CD14-positive monocyte (primary cell): Measurements from ENCODE around the gene MYO16. TPM values are rescaled to one million over a fixed set of nuclear protein-coding genes. Genes with fewer than 3 reads are reported as not detected.

Experiments used
- DNase-seq, 3 donors: peaks; one replicate each; pipeline ENCODE4 v3.0.0-alpha.2; 2011 to 2022
- H2AFZ ChIP-seq: 2 replicates; pipeline ENCODE4 v1.6.0; 2012; ENCODE audit warnings: mild to moderate bottlenecking, low read depth, low read length, inconsistent platforms; ENCODE audit not compliant: insufficient read depth, poor library complexity, severe bottlenecking
- H3K27ac ChIP-seq, 2 donors: 1 replicate in 1 of 2; 2 replicates in 1 of 2; pipeline ENCODE4 v1.5.1; 2012 to 2013; ENCODE audit warnings: low read length in 2 of 2, control low read depth in 1 of 2, inconsistent platforms in 1 of 2, low read depth in 1 of 2, mild to moderate bottlenecking in 1 of 2
- H3K27me3 ChIP-seq, 2 donors: one replicate each; pipeline versions ENCODE4 v1.6.0 to v1.6.1; 2011 to 2013; ENCODE audit warnings: low read length in 2 of 2; ENCODE audit not compliant: control insufficient read depth in 2 of 2, insufficient read depth in 2 of 2
- H3K36me3 ChIP-seq, 2 donors: replicated peaks in 1 of 2; 1 replicate in 1 of 2; 2 replicates in 1 of 2; pipeline versions ENCODE4 v1.5.1 to v1.6.1; 2012 to 2013; ENCODE audit warnings: low read length in 2 of 2, control low read depth in 1 of 2, inconsistent platforms in 1 of 2, mild to moderate bottlenecking in 1 of 2; ENCODE audit not compliant: insufficient read depth in 2 of 2, control insufficient read depth in 1 of 2
- H3K4me1 ChIP-seq, 2 donors: 1 replicate in 1 of 2; 2 replicates in 1 of 2; pipeline versions ENCODE4 v1.5.1 to v1.6.1; 2012 to 2013; ENCODE audit warnings: low read length in 2 of 2, control low read depth in 1 of 2, inconsistent platforms in 1 of 2, mild to moderate bottlenecking in 1 of 2, moderate library complexity in 1 of 2; ENCODE audit not compliant: insufficient read depth in 2 of 2, control insufficient read depth in 1 of 2
- H3K4me2 ChIP-seq: replicated peaks from 2 replicates; pipeline ENCODE3; 2012; ENCODE audit warnings: low read length, moderate library complexity, mild to moderate bottlenecking; ENCODE audit not compliant: poor library complexity, severe bottlenecking; ENCODE audit errors: extremely low read depth
- H3K4me3 ChIP-seq, 3 experiments: fragments of 200-600 bp in 1 of 3; sonication (generic) in 1 of 3; replicated peaks in 1 of 3; 1 replicate in 2 of 3; 2 replicates in 1 of 3; pipeline ENCODE4 v1.5.1; 2011 to 2013; ENCODE audit warnings: low read length in 3 of 3, mild to moderate bottlenecking in 3 of 3, control low read depth in 2 of 3, low read depth in 2 of 3, inconsistent platforms in 1 of 3, moderate library complexity in 1 of 3
- H3K79me2 ChIP-seq: 2 replicates; pipeline ENCODE4 v1.6.0; 2012; ENCODE audit warnings: mild to moderate bottlenecking, control low read depth, inconsistent platforms, low read length, moderate library complexity; ENCODE audit not compliant: insufficient read depth
- H3K9ac ChIP-seq: 2 replicates; pipeline ENCODE4 v1.6.0; 2017; ENCODE audit warnings: low read length, mild to moderate bottlenecking; ENCODE audit not compliant: insufficient read depth, poor library complexity, severe bottlenecking
- H3K9me3 ChIP-seq, 2 donors: replicated peaks in 1 of 2; 1 replicate in 1 of 2; 2 replicates in 1 of 2; pipeline versions ENCODE4 v1.5.1 to v1.6.1; 2012 to 2013; ENCODE audit warnings: low read length in 2 of 2, control low read depth in 1 of 2; ENCODE audit not compliant: control insufficient read depth in 1 of 2, insufficient read depth in 1 of 2
- H4K20me1 ChIP-seq: 2 replicates; pipeline ENCODE4 v1.6.0; 2012; ENCODE audit warnings: mild to moderate bottlenecking, low read length, control low read depth, moderate library complexity; ENCODE audit not compliant: insufficient read depth
- H3K27ac Mint-ChIP-seq, 7 donors: one replicate each; pipeline ENCODE4 v1.8.0; 2020; ENCODE audit warnings: mild to moderate bottlenecking in 7 of 7, mixed read lengths in 7 of 7, moderate library complexity in 6 of 7, inconsistent platforms in 2 of 7
- H3K27me3 Mint-ChIP-seq, 3 donors: one replicate each; pipeline ENCODE4 v1.8.0; 2021 to 2022; ENCODE audit warnings: low read depth in 3 of 3, mild to moderate bottlenecking in 3 of 3, mixed read lengths in 3 of 3, moderate library complexity in 3 of 3, inconsistent platforms in 1 of 3
- H3K36me3 Mint-ChIP-seq, 2 donors: one replicate each; pipeline ENCODE4 v1.8.0; 2020; ENCODE audit warnings: mixed read lengths in 2 of 2, inconsistent platforms in 1 of 2, mild to moderate bottlenecking in 1 of 2
- H3K4me1 Mint-ChIP-seq: one replicate; pipeline ENCODE4 v1.8.0; 2020; ENCODE audit warnings: mild to moderate bottlenecking, mixed read lengths
- H3K4me3 Mint-ChIP-seq, 2 donors: one replicate each; pipeline ENCODE4 v1.8.0; 2020; ENCODE audit warnings: mild to moderate bottlenecking in 2 of 2, mixed read lengths in 2 of 2, moderate library complexity in 1 of 2
- H3K9me3 Mint-ChIP-seq, 7 donors: one replicate each; pipeline ENCODE4 v1.8.0; 2020 to 2022; ENCODE audit warnings: mixed read lengths in 7 of 7, mild to moderate bottlenecking in 6 of 7, moderate library complexity in 6 of 7, inconsistent platforms in 2 of 7
- CTCF ChIP-seq: fragments of 200-600 bp; IDR thresholded peaks from one replicate; pipeline ENCODE4 v1.8.0; 2022; ENCODE audit warnings: antibody characterized with exemption, mild to moderate bottlenecking
- WGBS: methylation state at CpG from one replicate; pipeline ENCODE4 v1.1.5; 2013; ENCODE audit warnings: missing lambda C conversion rate; ENCODE audit not compliant: insufficient coverage; 5-methylcytosine and 5-hydroxymethylcytosine counted together
- intact Hi-C, 2 donors: fragments of 100-400 bp; cut with micrococcal nuclease; formaldehyde crosslinking; loops; one replicate each; pipeline versions ENCODE4 v1.15.0 to v1.15.1; 2023
- polyA plus RNA-seq, 3 donors: library from polyadenylated mRNA; depleted of rRNA in 1 of 3; unstranded in 2 of 3; stranded (reverse) in 1 of 3; fragments of 300-500 nt in 2 of 3; fragments of >200 nt in 1 of 3; fragmentation: Illumina TruSeq in 2 of 3; gene quantifications; 1 replicate in 2 of 3; 2 replicates in 1 of 3; pipeline ENCODE4 v1.2.3, GENCODE V29; 2012 to 2021

MYO16 gene
- polyA plus RNA-seq, 3 donors, result not detected

- Histone ChIP-seq H3K4me2 (peak overlapping the region; percentile 4), H2AFZ (peak overlapping the region; percentile 67), H3K9me3 (peaks cover 0 to 7% of the 10 kb centered on the region in 2 donors), H3K4me1 (no peaks in the 10 kb centered on the region), H3K79me2 (no peaks in the 10 kb centered on the region), H4K20me1 (no peaks in the 10 kb centered on the region), H3K27me3 (peaks cover 0 to 2% of the 10 kb centered on the region in 2 donors), H3K27ac (no peak overlapping the region), H3K36me3 (no peaks in the 10 kb centered on the region), H3K4me3 (no peak overlapping the region), H3K9ac (no peak overlapping the region)
- Mint-ChIP-seq H3K4me3 (peak overlapping the region in 1 of 2 donors; percentile 16), H3K9me3 (peaks cover 2 to 8% (median 6%) of the 10 kb centered on the region in 7 donors), H3K36me3 (no peaks in the 10 kb centered on the region), H3K27ac (peak overlapping the region in 1 of 7 donors; percentile 76), H3K27me3 (no peaks in the 10 kb centered on the region), H3K4me1 (peaks cover 10% of the 10 kb centered on the region)
- intact Hi-C loops, result no loop called here
- peak; percentile 2 to 78 (median 16) for DNase-seq
- WGBS, result 3% methylated on average over 5 of the region's 8 CpGs
- TF ChIP-seq CTCF, result no peak
Observed at GRCh38 chr13:108897955-108898354, 268.5 kb downstream of the MYO16 start.

GRCh38 chr13:108902405-108903155 is 273.2 kb downstream of the MYO16 start:
- Histone ChIP-seq H4K20me1 (no peaks in the 10 kb centered on the region), H3K27me3 (peaks cover 0 to 2% of the 10 kb centered on the region in 2 donors), H3K36me3 (no peaks in the 10 kb centered on the region), H2AFZ (no peak overlapping the region), H3K9ac (no peak overlapping the region), H3K4me1 (no peaks in the 10 kb centered on the region), H3K79me2 (no peaks in the 10 kb centered on the region), H3K27ac (no peak overlapping the region), H3K4me2 (no peak overlapping the region), H3K9me3 (peaks cover 0 to 7% of the 10 kb centered on the region in 2 donors), H3K4me3 (no peak overlapping the region)
- intact Hi-C loops, result no loop called here
- H3K4me3 Mint-ChIP-seq, result no peak overlapping the region
- TF ChIP-seq CTCF, result no peak
- peaks cover 6% of the 10 kb centered on the region for H3K4me1 Mint-ChIP-seq
- H3K27me3 Mint-ChIP-seq, result no peaks in the 10 kb centered on the region
- no peak overlapping the region for H3K27ac Mint-ChIP-seq
- WGBS, result 100% methylated on average over 2 of the region's 7 CpGs
- H3K36me3 Mint-ChIP-seq, result no peaks in the 10 kb centered on the region
- peaks cover 2 to 8% (median 6%) of the 10 kb centered on the region in 7 donors for H3K9me3 Mint-ChIP-seq
- DNase-seq, result no peak
